Loucy (cell line): ENCODE data around the gene FGR.

Experiments used
- H2AFZ ChIP-seq: fragments of 200-600 bp; sonication (generic); 2 replicates; pipeline ENCODE4 v1.6.0; 2016; ENCODE audit warnings: antibody characterized with exemption, mild to moderate bottlenecking, low read length, moderate library complexity
- H3F3A ChIP-seq: fragments of 200-600 bp; 2 replicates; pipeline ENCODE4 v1.6.0; 2016; ENCODE audit warnings: antibody characterized with exemption, low read depth, mild to moderate bottlenecking
- H3K27me3 ChIP-seq: fragments of 200-600 bp; sonication (generic); 2 replicates; pipeline ENCODE4 v1.6.1; 2014; ENCODE audit warnings: low read length, mild to moderate bottlenecking; ENCODE audit not compliant: insufficient read depth, poor library complexity, severe bottlenecking
- H3K36me3 ChIP-seq: fragments of 200-600 bp; sonication (generic); 2 replicates; pipeline ENCODE4 v1.6.1; 2016; ENCODE audit warnings: low read length; ENCODE audit not compliant: insufficient read depth
- H3K4me1 ChIP-seq: fragments of 200-600 bp; sonication (generic); 2 replicates; pipeline ENCODE4 v1.5.1; 2014; ENCODE audit warnings: low read length, mild to moderate bottlenecking; ENCODE audit not compliant: insufficient read depth, poor library complexity, severe bottlenecking
- H3K4me2 ChIP-seq: fragments of 200-600 bp; sonication (generic); 2 replicates; pipeline ENCODE4 v1.6.0; 2014; ENCODE audit warnings: antibody characterized with exemption, low read length, low read depth, mild to moderate bottlenecking; ENCODE audit not compliant: poor library complexity, severe bottlenecking
- H3K4me3 ChIP-seq: fragments of 200-600 bp; sonication (generic); 2 replicates; pipeline ENCODE4 v1.5.1; 2014; ENCODE audit warnings: low read length, mild to moderate bottlenecking, mixed read lengths; ENCODE audit not compliant: poor library complexity, severe bottlenecking
- H3K79me2 ChIP-seq: fragments of 200-600 bp; sonication (generic); 2 replicates; pipeline ENCODE4 v1.6.1; 2014; ENCODE audit warnings: low read length; ENCODE audit not compliant: insufficient read depth
- H3K9ac ChIP-seq: fragments of 200-600 bp; sonication (generic); 2 replicates; pipeline ENCODE4 v1.6.0; 2014; ENCODE audit warnings: mild to moderate bottlenecking, low read depth, low read length, moderate library complexity; ENCODE audit not compliant: poor library complexity, severe bottlenecking
- H3K9me2 ChIP-seq: fragments of 200-600 bp; sonication (generic); replicated peaks from 2 replicates; pipeline ENCODE4 v1.6.1; 2016; ENCODE audit warnings: low read depth, low read length, mixed read lengths
- H3K9me3 ChIP-seq: fragments of 200-600 bp; sonication (generic); 2 replicates; pipeline ENCODE4 v1.6.1; 2014; ENCODE audit warnings: mild to moderate bottlenecking, antibody characterized with exemption, low read length, low read depth; ENCODE audit not compliant: insufficient read depth
- H4K20me1 ChIP-seq: fragments of 200-600 bp; sonication (generic); 2 replicates; pipeline ENCODE4 v1.6.0; 2014; ENCODE audit warnings: antibody characterized with exemption, low read length, mild to moderate bottlenecking; ENCODE audit not compliant: insufficient read depth, poor library complexity, severe bottlenecking
- CTCF ChIP-seq: fragments of 200-600 bp; sonication (generic); conservative IDR thresholded peaks from 2 replicates; pipeline ENCODE4 v1.5.1; 2014; ENCODE audit warnings: mild to moderate bottlenecking, antibody characterized with exemption, low read length
- EZH2phosphoT487 ChIP-seq: fragments of 200-600 bp; IDR thresholded peaks from 2 replicates; pipeline ENCODE4 v1.6.1; 2018; ENCODE audit warnings: antibody characterized with exemption, mild to moderate bottlenecking, moderate library complexity, borderline replicate concordance

Gene FGR

GRCh38 chr1:27634177-27634984 lies 604 bp downstream of the FGR start:
- peak overlapping the region; percentile 56 for H3K4me2 ChIP-seq
- no peaks in the 10 kb centered on the region; the same call in 1 of the 2 replicates for H3F3A ChIP-seq
- no peaks in the 10 kb centered on the region for H3K79me2 ChIP-seq
- peak overlapping the region; percentile 73 for H3K9ac ChIP-seq
- H3K9me3 ChIP-seq = no peaks in the 10 kb centered on the region
- H3K27me3 ChIP-seq = no peaks in the 10 kb centered on the region
- no peaks in the 10 kb centered on the region for H3K9me2 ChIP-seq
- H3K4me1 ChIP-seq = peaks cover 49% of the 10 kb centered on the region
- TF ChIP-seq CTCF (no peak), EZH2phosphoT487 (no peak)
- H2AFZ ChIP-seq = no peak overlapping the region
- H4K20me1 ChIP-seq = no peaks in the 10 kb centered on the region
- H3K4me3 ChIP-seq = peak overlapping the region; percentile 65
- H3K36me3 ChIP-seq = no peaks in the 10 kb centered on the region

DNA sequence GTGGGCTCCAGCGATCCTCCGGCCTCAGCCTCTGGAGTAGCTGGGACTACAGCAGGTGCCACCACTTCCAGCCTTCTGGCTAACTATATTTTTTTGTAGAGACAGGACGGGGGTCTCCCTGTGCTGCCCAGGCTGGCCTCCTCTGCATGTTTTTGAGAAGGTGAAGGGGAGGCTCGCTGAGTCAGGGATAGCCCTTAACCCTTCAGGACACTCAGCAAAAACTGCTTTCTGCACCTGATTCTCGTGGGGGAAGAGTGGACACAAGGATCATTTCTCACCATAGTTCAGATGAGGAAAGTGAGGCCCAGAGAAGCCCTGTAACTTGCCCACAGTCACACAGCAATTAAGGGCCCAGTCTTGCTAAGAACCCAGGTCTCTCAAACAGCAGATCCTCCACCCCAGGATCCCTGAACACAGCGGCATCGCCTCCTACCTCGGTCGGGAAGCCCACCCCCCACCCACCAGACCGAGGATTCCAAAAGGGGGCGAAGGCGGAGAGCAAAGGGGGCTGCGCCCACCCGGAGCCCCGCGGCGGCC lies 1.3 kb downstream of the FGR start:
- no peaks in the 10 kb centered on the region for H3K36me3 ChIP-seq
- H3F3A ChIP-seq = no peaks in the 10 kb centered on the region; the same call in 1 of the 2 replicates
- H3K4me2 ChIP-seq = peak overlapping the region; percentile 56
- H3K27me3 ChIP-seq = no peaks in the 10 kb centered on the region
- H3K4me1 ChIP-seq = peaks cover 56% of the 10 kb centered on the region
- peak overlapping the region; percentile 65 for H3K4me3 ChIP-seq
- H2AFZ ChIP-seq = no peak overlapping the region
- H3K9ac ChIP-seq = peak overlapping the region; percentile 73
- no peaks in the 10 kb centered on the region for H3K9me3 ChIP-seq
- H3K79me2 ChIP-seq = no peaks in the 10 kb centered on the region
- no peaks in the 10 kb centered on the region for H3K9me2 ChIP-seq
- TF ChIP-seq CTCF (no peak), EZH2phosphoT487 (no peak)
- no peaks in the 10 kb centered on the region for H4K20me1 ChIP-seq

DNA sequence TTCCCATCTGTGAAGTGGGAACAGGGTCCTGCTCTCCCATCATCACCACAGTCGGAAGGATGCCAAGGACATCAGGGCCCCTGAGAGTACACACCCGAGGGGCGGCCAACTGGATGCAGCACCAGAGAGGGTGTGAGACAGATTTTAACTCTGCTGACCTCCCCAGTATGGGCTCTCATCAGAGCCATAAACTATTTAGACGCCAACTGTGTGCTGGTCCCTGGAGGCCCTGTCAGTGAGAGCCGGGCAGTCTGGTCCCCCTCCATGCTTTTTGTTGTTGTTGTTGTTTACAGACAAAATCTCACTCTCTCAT lies 1.7 kb downstream of the FGR start:
- peak overlapping the region; percentile 73 for H3K9ac ChIP-seq
- peak overlapping the region; percentile 56 for H3K4me2 ChIP-seq
- H3K36me3 ChIP-seq = no peaks in the 10 kb centered on the region
- no peaks in the 10 kb centered on the region for H4K20me1 ChIP-seq
- TF ChIP-seq EZH2phosphoT487 (no peak), CTCF (no peak)
- H3K79me2 ChIP-seq = no peaks in the 10 kb centered on the region
- no peaks in the 10 kb centered on the region; the same call in 1 of the 2 replicates for H3F3A ChIP-seq
- peaks cover 60% of the 10 kb centered on the region for H3K4me1 ChIP-seq
- H2AFZ ChIP-seq = no peak overlapping the region
- no peaks in the 10 kb centered on the region for H3K27me3 ChIP-seq
- no peaks in the 10 kb centered on the region for H3K9me3 ChIP-seq
- peak overlapping the region; percentile 65 for H3K4me3 ChIP-seq
- no peaks in the 10 kb centered on the region for H3K9me2 ChIP-seq
